Thoracic aorta (tissue), 2 donors: Measurements from ENCODE around the gene CLDN7. TPM values are rescaled to one million over a fixed set of nuclear protein-coding genes. Genes with fewer than 3 reads are reported as not detected.

ENCODE experiments used
- ATAC-seq: fragments of 150-250 bp; one replicate; pipeline ENCODE4 v1.8.0; 2017; ENCODE audit warnings: low read depth; ENCODE audit not compliant: insufficient number of reproducible peaks, low FRiP score
- DNase-seq: peaks from one replicate; pipeline ENCODE4 v3.0.0-alpha.2; 2020; ENCODE audit warnings: low spot score
- H3K27ac ChIP-seq, 2 donors: fragments of 200-600 bp; sonication (generic); 1 replicate in 1 of 2; 2 replicates in 1 of 2; pipeline ENCODE4 v1.5.1; 2016; ENCODE audit warnings: mild to moderate bottlenecking in 2 of 2, moderate library complexity in 2 of 2
- H3K27me3 ChIP-seq: fragments of 200-600 bp; sonication (generic); replicated peaks from 2 replicates; pipeline ENCODE4 v1.6.0; 2016; ENCODE audit warnings: mild to moderate bottlenecking; ENCODE audit not compliant: insufficient read depth
- H3K36me3 ChIP-seq: fragments of 200-600 bp; sonication (generic); one replicate; pipeline ENCODE4 v1.5.1; 2016
- H3K4me1 ChIP-seq, 2 donors: fragments of 200-600 bp; sonication (generic); 1 replicate in 1 of 2; 2 replicates in 1 of 2; pipeline versions ENCODE4 v1.5.1 to v1.6.0; 2016; ENCODE audit warnings: low read depth in 2 of 2, mild to moderate bottlenecking in 1 of 2; ENCODE audit not compliant: control insufficient read depth in 1 of 2
- H3K4me3 ChIP-seq: fragments of 200-600 bp; sonication (generic); 2 replicates; pipeline ENCODE4 v1.5.1; 2016; ENCODE audit warnings: mild to moderate bottlenecking
- H3K9me3 ChIP-seq: fragments of 200-600 bp; sonication (generic); 2 replicates; pipeline ENCODE4 v1.5.1; 2016
- total RNA-seq, 2 donors: library from RNA; depleted of rRNA; stranded (reverse); fragments of >200 nt; gene quantifications; one replicate each; pipeline versions ENCODE4 v1.1.0 to v1.2.3, GENCODE V29; 2016
- TF ChIP-seq, protein P1 (sequence below): fragments of 200-600 bp; sonication (generic); IDR thresholded peaks from one replicate; pipeline ENCODE4 v1.5.1; 2019; ENCODE audit warnings: antibody characterized with exemption

Gene CLDN7
- total RNA-seq, 2 donors from 2014 or later: 0.41 TPM; not detected in 1

DNA sequence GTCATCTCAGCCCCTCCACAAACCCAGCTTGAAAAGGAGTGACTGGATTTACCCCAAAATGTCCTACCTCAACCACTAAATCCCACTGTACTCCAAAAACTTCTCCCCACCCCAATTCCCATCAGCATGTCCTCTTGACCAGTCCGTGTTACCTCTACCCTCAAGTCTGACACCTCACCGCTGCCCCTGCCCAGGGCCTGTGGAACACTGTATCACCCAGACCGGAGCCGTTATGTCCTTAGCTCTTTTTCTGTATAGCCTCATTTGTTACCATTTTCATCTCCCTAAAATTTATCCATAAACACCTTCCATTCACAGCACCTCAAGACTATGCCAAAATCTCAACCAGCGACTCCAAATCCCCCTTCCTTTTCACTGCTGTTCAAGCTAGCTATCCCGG is 25.5 kb downstream of the CLDN7 start:
- Histone ChIP-seq H3K9me3 (no peaks in the 10 kb centered on the region), H3K4me1 (peaks cover 33 to 49% of the 10 kb centered on the region in 2 donors), H3K36me3 (peaks cover 11% of the 10 kb centered on the region), H3K27me3 (no peaks in the 10 kb centered on the region), H3K4me3 (no peak overlapping the region), H3K27ac (peak overlapping the region in 1 of 2 donors; percentile 54)
- TF ChIP-seq, protein P1, sequence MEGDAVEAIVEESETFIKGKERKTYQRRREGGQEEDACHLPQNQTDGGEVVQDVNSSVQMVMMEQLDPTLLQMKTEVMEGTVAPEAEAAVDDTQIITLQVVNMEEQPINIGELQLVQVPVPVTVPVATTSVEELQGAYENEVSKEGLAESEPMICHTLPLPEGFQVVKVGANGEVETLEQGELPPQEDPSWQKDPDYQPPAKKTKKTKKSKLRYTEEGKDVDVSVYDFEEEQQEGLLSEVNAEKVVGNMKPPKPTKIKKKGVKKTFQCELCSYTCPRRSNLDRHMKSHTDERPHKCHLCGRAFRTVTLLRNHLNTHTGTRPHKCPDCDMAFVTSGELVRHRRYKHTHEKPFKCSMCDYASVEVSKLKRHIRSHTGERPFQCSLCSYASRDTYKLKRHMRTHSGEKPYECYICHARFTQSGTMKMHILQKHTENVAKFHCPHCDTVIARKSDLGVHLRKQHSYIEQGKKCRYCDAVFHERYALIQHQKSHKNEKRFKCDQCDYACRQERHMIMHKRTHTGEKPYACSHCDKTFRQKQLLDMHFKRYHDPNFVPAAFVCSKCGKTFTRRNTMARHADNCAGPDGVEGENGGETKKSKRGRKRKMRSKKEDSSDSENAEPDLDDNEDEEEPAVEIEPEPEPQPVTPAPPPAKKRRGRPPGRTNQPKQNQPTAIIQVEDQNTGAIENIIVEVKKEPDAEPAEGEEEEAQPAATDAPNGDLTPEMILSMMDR: no peak
- DNase-seq: no peak
- no peak for ATAC-seq

DNA sequence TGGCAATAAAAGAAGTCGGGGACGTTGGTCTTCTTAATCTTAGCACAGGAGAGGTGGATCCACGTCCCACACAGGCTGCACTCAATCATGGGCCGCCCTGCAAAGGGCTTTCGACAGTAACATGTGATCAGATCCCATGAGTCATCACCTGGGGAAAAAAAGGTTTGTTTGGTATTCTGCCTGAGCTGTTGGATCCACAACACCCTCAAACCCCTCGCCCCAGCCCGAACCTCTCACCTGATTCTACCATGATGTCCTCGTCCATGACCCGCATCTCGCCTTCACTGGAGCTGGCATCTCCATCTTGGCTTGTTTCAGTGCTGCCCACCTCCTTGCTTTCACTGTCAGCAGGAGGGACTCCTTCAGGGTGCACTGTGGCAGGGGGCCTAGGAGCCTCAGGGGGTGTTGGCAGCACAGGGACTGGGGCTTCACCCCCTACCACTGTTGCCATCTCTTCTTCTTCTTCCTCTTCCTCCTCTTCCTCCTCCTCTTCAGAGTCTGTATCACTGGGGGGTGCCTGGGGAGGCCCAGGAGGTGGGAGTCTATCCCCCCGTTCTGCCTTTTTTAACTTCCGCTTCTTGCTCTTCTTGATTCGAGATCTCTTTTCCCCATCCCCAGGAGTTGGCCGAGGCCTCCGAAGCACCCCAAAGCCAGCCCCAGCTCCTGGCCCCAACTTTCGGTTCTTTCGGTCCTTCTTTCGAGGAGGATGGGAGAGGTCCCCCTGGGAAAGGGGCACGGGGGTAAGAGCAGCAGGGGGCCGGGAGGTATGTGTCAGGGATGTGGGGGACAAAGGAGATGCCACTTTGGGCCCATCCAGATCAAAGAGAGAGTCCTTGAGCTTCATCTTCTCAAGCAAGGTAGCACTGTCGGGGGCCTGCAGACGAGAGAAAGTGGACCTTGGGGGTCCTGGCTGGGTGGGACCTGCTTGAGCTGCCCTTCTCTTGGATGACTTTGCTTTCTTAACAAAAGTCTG is 26.3 kb downstream of the CLDN7 start:
- Histone ChIP-seq H3K4me3 (no peak overlapping the region), H3K9me3 (no peaks in the 10 kb centered on the region), H3K36me3 (peaks cover 11% of the 10 kb centered on the region), H3K27ac (no peak overlapping the region), H3K4me1 (peaks cover 29 to 48% of the 10 kb centered on the region in 2 donors), H3K27me3 (no peaks in the 10 kb centered on the region)
- DNase-seq (no peak), ATAC-seq (no peak)
- TF ChIP-seq, protein P1: no peak

DNA sequence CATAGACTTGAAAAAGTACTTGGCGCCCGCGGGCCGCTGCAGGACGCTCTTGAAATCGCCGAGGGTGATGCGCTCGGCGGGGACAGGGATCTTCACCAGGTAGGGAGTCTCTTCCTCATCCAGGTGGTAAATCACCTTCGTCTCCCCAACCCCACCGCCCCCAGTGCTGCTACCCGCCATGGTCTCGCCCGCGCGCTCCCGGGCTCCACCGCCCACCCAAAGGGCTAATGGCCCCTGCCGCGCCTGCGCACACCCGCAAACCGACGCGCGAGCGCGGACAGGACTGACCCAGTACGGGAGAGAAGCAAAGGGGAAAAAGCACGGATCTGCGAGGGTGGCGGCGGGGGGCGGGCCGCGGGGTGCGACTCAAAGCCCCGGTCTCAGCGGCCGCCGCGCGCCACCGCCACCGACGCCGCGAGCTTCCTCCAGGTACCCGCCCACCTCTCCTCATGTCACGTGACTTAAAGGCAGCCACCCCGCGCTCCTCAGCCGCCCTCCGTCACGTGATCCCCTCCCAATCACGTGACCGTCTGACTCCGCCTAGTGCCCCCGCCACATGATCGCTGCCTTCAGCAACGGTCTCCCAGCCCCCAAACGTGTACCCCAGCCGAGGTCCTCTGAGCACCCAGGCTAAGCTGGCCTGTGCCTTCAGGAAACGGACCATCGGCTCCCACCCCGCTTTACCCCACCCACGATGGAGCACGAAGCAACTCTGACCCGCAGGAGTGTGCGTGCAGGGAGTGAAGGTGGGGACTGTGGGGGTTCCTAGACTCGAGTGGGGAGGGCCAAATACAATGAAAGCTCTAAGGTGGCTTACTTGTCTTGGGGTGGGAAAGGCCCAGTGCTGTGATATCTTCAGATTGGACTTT is 28.0 kb downstream of the CLDN7 start, which contains the start of gene DVL2:
Gene DVL2, minus strand, starts transcription at position 435 of the 869 bp plus-strand sequence. Its CDS starts 255 bp downstream, at position 180.
- H3K27me3 ChIP-seq: no peaks in the 10 kb centered on the region
- peaks cover 16% of the 10 kb centered on the region for H3K36me3 ChIP-seq
- TF ChIP-seq, protein P1: no peak
- peak; percentile 87 for DNase-seq
- H3K27ac ChIP-seq: peak within 1 kb of the TSS; percentile 58
- ATAC-seq: peak; percentile 62
- H3K9me3 ChIP-seq: no peaks in the 10 kb centered on the region
- peak within 1 kb of the TSS; percentile 82 for H3K4me3 ChIP-seq
- peaks cover 18 to 35% of the 10 kb centered on the region in 2 donors for H3K4me1 ChIP-seq

DNA sequence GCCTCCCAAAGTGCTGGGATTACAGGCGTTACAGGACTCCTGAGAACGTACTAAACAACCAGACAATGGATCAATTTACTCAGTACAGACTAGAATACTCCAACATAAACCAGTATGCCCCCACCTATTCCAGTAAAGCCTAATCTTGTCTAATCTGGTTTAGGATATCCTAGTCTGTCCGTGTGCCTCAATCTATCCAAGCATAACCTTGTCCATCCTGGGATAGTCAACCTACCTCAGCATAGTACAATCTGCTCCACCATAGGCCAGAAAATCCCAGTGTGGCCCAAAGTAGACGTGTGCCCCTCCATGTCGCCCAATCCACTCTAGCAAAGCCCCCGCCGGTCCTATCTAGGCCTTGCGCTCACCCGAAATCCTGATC is 28.6 kb downstream of the CLDN7 start:
- peaks cover 22% of the 10 kb centered on the region for H3K36me3 ChIP-seq
- DNase-seq (no peak), ATAC-seq (no peak)
- H3K4me3 ChIP-seq: peak overlapping the region; percentile 82
- H3K27ac ChIP-seq: peak overlapping the region; percentile 58
- H3K4me1 ChIP-seq: peaks cover 18 to 35% of the 10 kb centered on the region in 2 donors
- no peaks in the 10 kb centered on the region for H3K9me3 ChIP-seq
- TF ChIP-seq, protein P1: no peak
- no peaks in the 10 kb centered on the region for H3K27me3 ChIP-seq

DNA sequence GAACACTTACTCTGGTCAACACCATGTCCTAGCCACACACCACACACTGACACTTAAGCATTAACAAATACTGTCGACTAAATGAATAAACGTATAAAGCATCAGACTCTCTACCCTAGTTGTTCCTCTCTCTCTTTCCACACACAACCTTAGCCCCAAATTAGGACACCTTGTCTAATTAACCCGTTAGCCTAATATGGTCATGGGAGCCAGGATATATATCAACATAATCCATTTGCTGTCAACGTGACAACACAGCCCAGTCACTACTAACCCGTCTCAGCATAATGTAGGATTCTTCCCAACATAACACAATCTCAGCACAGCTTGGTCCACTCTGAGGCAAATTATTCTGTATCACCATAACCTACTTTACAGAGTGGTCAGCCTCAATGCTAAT is 30.2 kb downstream of the CLDN7 start:
- peaks cover 35% of the 10 kb centered on the region for H3K36me3 ChIP-seq
- ATAC-seq (no peak), DNase-seq (no peak)
- H3K4me1 ChIP-seq: peaks cover 14 to 29% of the 10 kb centered on the region in 2 donors
- TF ChIP-seq, protein P1: no peak
- H3K9me3 ChIP-seq: no peaks in the 10 kb centered on the region
- no peaks in the 10 kb centered on the region for H3K27me3 ChIP-seq
- no peak overlapping the region for H3K27ac ChIP-seq
- H3K4me3 ChIP-seq: no peak overlapping the region
